HEK293T (cell line): ENCODE data around the gene RCSD1.

Experiments used
- CTCF ChIA-PET: fragments of 350-600 bp; formaldehyde crosslinking; extraction: SDS; loops from one replicate; lab custom pipeline; 2021; ENCODE audit warnings: antibody characterized with exemption, inconsistent platforms; lab: Yijun Ruan, JAX
- POLR2A ChIA-PET: fragments of 350-600 bp; formaldehyde crosslinking; extraction: SDS; loops from one replicate; lab custom pipeline; 2020; ENCODE audit warnings: antibody characterized with exemption, inconsistent platforms; lab: Yijun Ruan, JAX
- DNase-seq: peaks from one replicate; pipeline ENCODE4 v3.0.0; 2012; ENCODE audit warnings: mixed read lengths; ENCODE audit errors: extremely low spot score
- ARNT ChIP-seq: fragments of 450-650 bp; IDR thresholded peaks from 2 replicates; pipeline ENCODE4 v1.6.1; 2017; ENCODE audit warnings: mild to moderate bottlenecking
- BHLHE40 ChIP-seq: fragments of 450-650 bp; IDR thresholded peaks from 2 replicates; pipeline ENCODE4 v1.6.1; 2016; ENCODE audit warnings: mild to moderate bottlenecking, moderate library complexity, borderline replicate concordance
- CTBP1 ChIP-seq: fragments of 450-650 bp; IDR thresholded peaks from 2 replicates; pipeline ENCODE4 v1.6.1; 2016; ENCODE audit warnings: borderline replicate concordance
- ELF4 ChIP-seq: fragments of 450-650 bp; IDR thresholded peaks from 2 replicates; pipeline ENCODE4 v1.6.1; 2017; ENCODE audit warnings: antibody characterized with exemption
- FOXA1 ChIP-seq: fragments of 450-650 bp; IDR thresholded peaks from 2 replicates; pipeline ENCODE4 v1.6.1; 2016; ENCODE audit warnings: mild to moderate bottlenecking
- FOXK2 ChIP-seq: fragments of 450-650 bp; IDR thresholded peaks from 2 replicates; pipeline ENCODE4 v1.6.1; 2016; ENCODE audit warnings: mild to moderate bottlenecking
- FOXM1 ChIP-seq: fragments of 450-650 bp; IDR thresholded peaks from 2 replicates; pipeline ENCODE4 v1.6.1; 2017; ENCODE audit warnings: mild to moderate bottlenecking, borderline replicate concordance
- HDGF ChIP-seq: fragments of 450-650 bp; IDR thresholded peaks from 2 replicates; pipeline ENCODE4 v1.6.1; 2017; ENCODE audit warnings: antibody characterized with exemption, borderline replicate concordance
- L3MBTL2 ChIP-seq: fragments of 450-650 bp; conservative IDR thresholded peaks from 2 replicates; pipeline ENCODE4 v1.6.1; 2016; ENCODE audit warnings: mild to moderate bottlenecking
- LEF1 ChIP-seq: fragments of 450-650 bp; IDR thresholded peaks from 2 replicates; pipeline ENCODE4 v1.6.1; 2017; ENCODE audit warnings: mild to moderate bottlenecking, borderline replicate concordance
- NFRKB ChIP-seq: fragments of 450-650 bp; IDR thresholded peaks from 2 replicates; pipeline ENCODE4 v1.6.1; 2016; ENCODE audit warnings: mild to moderate bottlenecking, moderate library complexity
- PKNOX1 ChIP-seq: fragments of 450-650 bp; IDR thresholded peaks from 2 replicates; pipeline ENCODE4 v1.6.1; 2016
- SP1 ChIP-seq: fragments of 450-650 bp; IDR thresholded peaks from 2 replicates; pipeline ENCODE4 v1.6.1; 2017
- SUZ12 ChIP-seq: fragments of 450-650 bp; IDR thresholded peaks from 2 replicates; pipeline ENCODE4 v1.6.1; 2016; ENCODE audit warnings: mild to moderate bottlenecking
- TARDBP ChIP-seq: fragments of 450-650 bp; IDR thresholded peaks from 2 replicates; pipeline ENCODE4 v1.6.1; 2016
- ZNF384 ChIP-seq: fragments of 450-650 bp; IDR thresholded peaks from 2 replicates; pipeline ENCODE4 v1.6.1; 2016

The RCSD1 gene

GRCh38 chr1:167648978-167649744 is 19.1 kb downstream of the RCSD1 start:
- ChIA-PET CTCF (interaction anchor here (0.6 to 1.0 kb wide), 2 partner anchors 10 to 14 kb away, joined by 3 read pairs; no protein-coding TSS in a partner anchor), POLR2A (no interaction called here)
- DNase-seq, result no peak
- no peak for TF ChIP-seq SUZ12
- no peak for TF ChIP-seq FOXK2
- TF ChIP-seq FOXM1, result no peak
- no peak for TF ChIP-seq TARDBP
- no peak for TF ChIP-seq SP1
- TF ChIP-seq FOXA1, result no peak
- no peak for TF ChIP-seq ELF4
- no peak for TF ChIP-seq CTBP1
- TF ChIP-seq NFRKB, result no peak
- no peak for TF ChIP-seq ARNT
- TF ChIP-seq PKNOX1, result no peak
- TF ChIP-seq HDGF, result no peak
- no peak for TF ChIP-seq L3MBTL2
- no peak for TF ChIP-seq LEF1
- no peak for TF ChIP-seq BHLHE40
- no peak for TF ChIP-seq ZNF384

GRCh38 chr1:167650269-167651160 is 20.5 kb downstream of the RCSD1 start:
- POLR2A ChIA-PET, result no interaction called here
- no peak for DNase-seq
- no peak for TF ChIP-seq SUZ12
- no peak for TF ChIP-seq BHLHE40
- no peak for TF ChIP-seq LEF1
- TF ChIP-seq ARNT, result no peak
- TF ChIP-seq NFRKB, result no peak
- no peak for TF ChIP-seq FOXA1
- TF ChIP-seq CTBP1, result no peak
- no peak for TF ChIP-seq ELF4
- no peak for TF ChIP-seq PKNOX1
- no peak for TF ChIP-seq ZNF384
- no peak for TF ChIP-seq FOXK2
- TF ChIP-seq TARDBP, result no peak
- TF ChIP-seq L3MBTL2, result no peak
- no peak for TF ChIP-seq HDGF
- no peak for TF ChIP-seq FOXM1
- no peak for TF ChIP-seq SP1
- CTCF ChIA-PET, result no interaction called here

GRCh38 chr1:167651161-167651693 is 21.2 kb downstream of the RCSD1 start:
- POLR2A ChIA-PET, result no interaction called here
- CTCF ChIA-PET, result interaction anchor here (0.6 kb wide), 1 partner anchor 65 kb away, joined by 3 read pairs; no protein-coding TSS in a partner anchor
- TF ChIP-seq ELF4, result no peak
- TF ChIP-seq LEF1, result no peak
- TF ChIP-seq SUZ12, result no peak
- no peak for TF ChIP-seq NFRKB
- no peak for DNase-seq

- POLR2A ChIA-PET, result no interaction called here
- CTCF ChIA-PET, result interaction anchor here (1.4 kb wide), 1 partner anchor 33 kb away, joined by 3 read pairs; no protein-coding TSS in a partner anchor
- DNase-seq, result no peak
- no peak for TF ChIP-seq ZNF384
- TF ChIP-seq TARDBP, result no peak
- TF ChIP-seq SP1, result no peak
- TF ChIP-seq BHLHE40, result no peak
- TF ChIP-seq FOXK2, result no peak
- no peak for TF ChIP-seq HDGF
- TF ChIP-seq FOXA1, result no peak
- no peak for TF ChIP-seq PKNOX1
- TF ChIP-seq CTBP1, result no peak
- TF ChIP-seq SUZ12, result no peak
- TF ChIP-seq NFRKB, result no peak
Measured at GRCh38 chr1:167654975-167655575, 25.0 kb downstream of the RCSD1 start.

- POLR2A ChIA-PET, result no interaction called here
- CTCF ChIA-PET, result interaction anchor here (0.5 to 1.4 kb wide), 2 partner anchors 31 to 58 kb away, joined by 3 read pairs; no protein-coding TSS in a partner anchor
- no peak for TF ChIP-seq ZNF384
- TF ChIP-seq PKNOX1, result no peak
- no peak for DNase-seq
Measured at GRCh38 chr1:167656657-167657056, 26.6 kb downstream of the RCSD1 start.
